ENCODE data around the gene CRP.
"Not testable (repeated sequence)": the region's sequence is repeated elsewhere in the genome, so short reads cannot be mapped to it uniquely, and the experiment has no call there.

CRP gene

DNA sequence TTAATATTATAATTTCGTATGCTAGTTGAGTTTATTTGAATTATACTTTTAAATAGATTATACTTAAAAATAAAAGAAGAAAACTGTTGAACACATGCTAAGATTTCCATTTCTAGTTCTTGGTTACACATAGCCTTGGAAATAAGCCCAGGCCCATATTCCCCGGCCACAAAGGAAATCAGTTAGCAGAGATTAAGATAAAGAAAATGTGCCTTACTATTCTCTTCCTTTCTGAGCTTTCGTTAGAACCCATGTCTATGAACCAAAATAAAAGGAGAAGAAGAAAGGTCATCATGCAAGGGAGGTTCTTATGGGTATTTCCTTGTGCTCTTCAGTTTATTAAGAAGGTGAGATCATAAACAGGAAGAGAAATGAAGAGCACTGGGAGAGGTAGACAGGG, 32.3 kb upstream of the CRP start:
- no peaks in the 10 kb centered on the region for H4K20me1 ChIP-seq
- no peaks in the 10 kb centered on the region for H3K27me3 ChIP-seq
- H3K4me2 ChIP-seq, result peak overlapping the region; percentile 3; the same call in 1 of the 2 replicates
- H3K9ac ChIP-seq, result no peak overlapping the region
- peaks cover 8% of the 10 kb centered on the region for H3K9me3 ChIP-seq
- no peaks in the 10 kb centered on the region for H3K4me1 ChIP-seq
- H3K4me3 ChIP-seq, result no peak overlapping the region
- H3K36me3 ChIP-seq, result no peaks in the 10 kb centered on the region
- no peak overlapping the region for H3K27ac ChIP-seq
- TF ChIP-seq Cebpa-rat (IDR thresholded peaks at IDR 0.05), result no peak

GRCh38 chr1:159743651-159744410, 29.4 kb upstream of the CRP start:
- no peak for TF ChIP-seq Cebpa-rat (IDR thresholded peaks at IDR 0.05)
- H3K9me3 ChIP-seq, result peaks cover 8% of the 10 kb centered on the region
- H3K27me3 ChIP-seq, result no peaks in the 10 kb centered on the region
- no peak overlapping the region for H3K4me3 ChIP-seq
- H3K27ac ChIP-seq, result no peak overlapping the region
- no peak overlapping the region for H3K4me2 ChIP-seq
- no peaks in the 10 kb centered on the region for H3K4me1 ChIP-seq
- H3K9ac ChIP-seq, result no peak overlapping the region
- no peaks in the 10 kb centered on the region for H3K36me3 ChIP-seq
- H4K20me1 ChIP-seq, result no peaks in the 10 kb centered on the region

DNA sequence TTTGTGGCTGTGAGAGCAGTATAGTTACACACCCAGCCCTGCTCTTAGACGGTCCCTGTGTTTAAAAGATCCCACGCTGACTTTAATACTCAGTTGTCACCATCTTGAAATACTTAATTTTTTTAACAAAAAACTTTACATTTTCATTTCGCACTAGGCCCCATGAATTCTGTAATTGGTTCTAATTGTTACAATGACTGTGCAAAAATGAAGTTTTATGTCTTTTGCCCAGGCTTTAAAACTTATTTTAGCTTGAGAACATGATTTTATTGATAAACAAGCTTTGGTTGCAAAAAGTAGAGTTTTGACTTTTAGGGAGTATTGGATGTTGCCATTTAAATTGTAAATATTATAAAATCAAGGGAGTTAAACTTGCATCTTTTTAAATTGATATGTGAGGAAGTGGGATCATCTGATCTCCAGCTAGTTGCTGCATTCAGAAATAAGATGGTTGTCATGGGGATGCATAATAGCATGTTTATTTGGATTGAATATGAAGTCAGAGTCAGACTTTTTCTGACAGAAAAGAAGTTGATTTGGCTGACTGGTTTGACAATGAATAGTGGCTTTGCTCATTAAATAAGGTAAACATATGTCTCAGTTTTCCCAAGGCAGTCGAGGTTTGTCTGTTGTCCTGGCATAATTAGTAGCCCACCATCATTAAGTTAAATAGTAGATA, 23.0 kb upstream of the CRP start:
- Histone ChIP-seq H3K27me3 (no peaks in the 10 kb centered on the region), H3K36me3 (no peaks in the 10 kb centered on the region), H3K9me3 (peaks cover 3% of the 10 kb centered on the region), H4K20me1 (no peaks in the 10 kb centered on the region), H3K4me3 (no peak overlapping the region), H3K4me1 (no peaks in the 10 kb centered on the region), H3K27ac (no peak overlapping the region), H3K4me2 (no peak overlapping the region), H3K9ac (no peak overlapping the region)
- TF ChIP-seq Cebpa-rat (IDR thresholded peaks at IDR 0.05), result no peak

DNA sequence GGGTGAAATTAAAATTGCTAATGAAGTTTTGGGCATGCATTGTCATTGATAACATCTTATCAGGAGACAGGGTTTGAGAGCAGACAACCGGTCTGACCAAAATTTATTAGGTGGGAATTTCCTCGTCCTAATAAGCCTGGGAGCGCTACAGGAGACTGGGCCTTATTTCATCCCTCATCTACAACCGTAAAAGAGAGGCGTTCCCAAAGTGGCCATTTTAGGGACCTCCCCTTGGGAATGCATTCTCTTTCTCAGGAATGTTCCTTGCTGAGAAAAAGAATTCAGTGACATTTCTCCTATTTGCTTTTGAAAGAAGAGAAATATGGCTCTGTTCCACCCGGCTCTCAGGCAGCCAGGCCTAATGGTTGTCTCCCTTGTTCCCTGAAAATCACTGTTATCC, 8.8 kb upstream of the CRP start:
- H3K4me2 ChIP-seq, H3K4me3 ChIP-seq, H3K4me1 ChIP-seq, H4K20me1 ChIP-seq, H3K36me3 ChIP-seq, H3K9ac ChIP-seq, H3K27ac ChIP-seq, H3K27me3 ChIP-seq: not testable (repeated sequence)
- peaks cover 31% of the 10 kb centered on the region for H3K9me3 ChIP-seq

- Histone ChIP-seq H3K4me2 (no peak overlapping the region), H3K27me3 (no peaks in the 10 kb centered on the region), H3K9me3 (peaks cover 44% of the 10 kb centered on the region), H3K27ac (no peak overlapping the region), H4K20me1 (no peaks in the 10 kb centered on the region), H3K4me3 (no peak overlapping the region), H3K9ac (no peak overlapping the region), H3K4me1 (no peaks in the 10 kb centered on the region), H3K36me3 (no peaks in the 10 kb centered on the region)
- TF ChIP-seq Cebpa-rat (IDR thresholded peaks at IDR 0.05), result no peak
Observed at GRCh38 chr1:159719990-159720389, 5.6 kb upstream of the CRP start.

DNA sequence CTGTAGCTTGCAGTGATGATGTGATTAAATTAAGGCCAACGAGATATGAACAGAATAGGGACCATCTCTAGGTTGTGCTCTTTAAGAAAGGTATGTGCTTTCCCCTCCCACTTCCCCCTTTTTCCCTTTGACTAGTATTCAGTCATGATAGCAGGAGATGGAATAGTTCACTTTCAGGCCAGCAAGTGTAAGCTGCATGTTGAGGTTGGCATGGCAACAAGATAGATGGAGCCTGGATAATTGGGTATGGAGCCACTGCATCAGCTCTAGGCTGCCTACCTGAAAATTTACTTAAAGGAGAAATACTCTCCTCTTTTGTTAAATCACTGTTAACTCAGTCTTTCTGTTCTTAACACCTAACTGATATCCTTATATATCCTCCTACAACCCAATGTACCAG, 1.5 kb upstream of the CRP start:
- Histone ChIP-seq H3K4me2 (no peak overlapping the region), H4K20me1 (no peaks in the 10 kb centered on the region), H3K9ac (no peak overlapping the region), H3K27ac (no peak overlapping the region), H3K4me3 (no peak overlapping the region), H3K9me3 (peaks cover 29% of the 10 kb centered on the region), H3K4me1 (no peaks in the 10 kb centered on the region), H3K36me3 (no peaks in the 10 kb centered on the region), H3K27me3 (no peaks in the 10 kb centered on the region)
- TF ChIP-seq Cebpa-rat (IDR thresholded peaks at IDR 0.05), result no peak

DNA sequence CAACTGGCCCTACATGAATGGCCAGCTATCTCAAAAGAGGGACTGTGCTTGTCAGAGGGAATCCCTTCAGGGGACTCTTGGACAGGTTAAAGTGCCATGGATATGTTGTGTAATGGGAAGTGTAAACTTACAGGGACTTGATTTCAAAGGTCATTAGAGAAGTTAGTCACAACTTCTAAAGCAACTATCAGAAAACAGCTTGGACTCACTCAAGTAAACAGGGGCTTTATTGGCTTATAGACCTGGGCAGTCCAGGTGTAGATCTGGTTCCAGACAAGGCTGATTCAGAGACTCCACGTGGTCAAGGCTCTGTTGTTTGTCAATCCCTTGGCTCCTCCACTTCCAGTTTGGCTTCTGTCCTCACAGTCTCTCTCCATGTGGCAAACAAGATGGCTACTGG, 2.3 kb downstream of the CRP start:
- Histone ChIP-seq H3K4me2 (no peak overlapping the region), H3K36me3 (no peaks in the 10 kb centered on the region), H3K9me3 (peaks cover 3% of the 10 kb centered on the region; the same call in 1 of the 2 replicates), H4K20me1 (no peaks in the 10 kb centered on the region), H3K4me1 (no peaks in the 10 kb centered on the region), H3K4me3 (no peak overlapping the region), H3K27ac (no peak overlapping the region), H3K9ac (no peak overlapping the region), H3K27me3 (no peaks in the 10 kb centered on the region)
- TF ChIP-seq Cebpa-rat (IDR thresholded peaks at IDR 0.05), result no peak

- H3K27ac ChIP-seq, result no peak overlapping the region
- TF ChIP-seq Cebpa-rat (IDR thresholded peaks at IDR 0.05), result no peak
- H3K4me2 ChIP-seq, result no peak overlapping the region
- H4K20me1 ChIP-seq, result no peaks in the 10 kb centered on the region
- H3K9ac ChIP-seq, result no peak overlapping the region
- no peaks in the 10 kb centered on the region for H3K9me3 ChIP-seq
- H3K36me3 ChIP-seq, result no peaks in the 10 kb centered on the region
- no peaks in the 10 kb centered on the region for H3K27me3 ChIP-seq
- H3K4me3 ChIP-seq, result no peak overlapping the region
- H3K4me1 ChIP-seq, result no peaks in the 10 kb centered on the region
Observed at GRCh38 chr1:159707472-159708260, 6.7 kb downstream of the CRP start.

DNA sequence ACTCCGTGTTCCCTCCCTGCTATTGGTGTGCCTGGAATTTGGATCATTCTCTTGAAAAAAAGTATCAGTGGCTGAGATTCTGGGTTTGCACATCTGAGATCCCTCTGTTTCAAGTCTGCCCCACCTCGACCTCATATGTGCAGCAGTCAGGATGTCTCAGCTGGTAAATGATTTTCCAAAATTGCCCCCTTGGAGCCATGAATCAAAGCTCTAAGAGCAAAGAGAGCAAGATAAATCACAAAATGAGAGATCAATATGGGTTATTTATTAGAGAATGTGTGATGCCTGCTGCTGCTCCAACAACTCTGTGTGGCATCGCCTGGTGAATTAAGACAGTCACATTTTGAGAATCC, 8.5 kb downstream of the CRP start:
- H3K27me3 ChIP-seq, result no peaks in the 10 kb centered on the region
- H3K27ac ChIP-seq, result no peak overlapping the region
- H3K9ac ChIP-seq, result no peak overlapping the region
- no peak overlapping the region for H3K4me3 ChIP-seq
- no peaks in the 10 kb centered on the region for H3K9me3 ChIP-seq
- H3K4me1 ChIP-seq, result peaks cover 5% of the 10 kb centered on the region; the same call in 1 of the 2 replicates
- no peak overlapping the region for H3K4me2 ChIP-seq
- no peaks in the 10 kb centered on the region for H3K36me3 ChIP-seq
- H4K20me1 ChIP-seq, result no peaks in the 10 kb centered on the region
- no peak for TF ChIP-seq Cebpa-rat (IDR thresholded peaks at IDR 0.05)
